Measurements from ENCODE around the gene ATXN10. TPM values are rescaled to one million over a fixed set of nuclear protein-coding genes. Genes with fewer than 3 reads are reported as not detected.

ATXN10 gene
- total RNA-seq, 1 experiment from 2014 or later = 303 TPM

- TF ChIP-seq CTCF (conservative IDR thresholded peaks at IDR 0.05) (no peak), EZH2 (IDR thresholded peaks at IDR 0.05; ENCODE audit: low read depth) (no peak)
- Histone ChIP-seq H3K4me3 (peak overlapping the region; percentile 50), H3F3A (ENCODE audit: insufficient read depth, low read depth) (peaks cover 26% of the 10 kb centered on the region), H2AFZ (peak overlapping the region; percentile 86), H3K9me3 (ENCODE audit: insufficient read depth, low read depth) (peaks cover 35% of the 10 kb centered on the region), H3K36me3 (ENCODE audit: low read depth) (peaks cover 27% of the 10 kb centered on the region), H3K9me2 (ENCODE audit: insufficient read depth) (no peaks in the 10 kb centered on the region), H3K4me1 (replicated peaks; ENCODE audit: insufficient read depth) (peaks cover 27% of the 10 kb centered on the region), H4K20me1 (ENCODE audit: insufficient read depth) (no peaks in the 10 kb centered on the region), H3K4me2 (peak overlapping the region; percentile 82), H3K79me2 (ENCODE audit: low read depth) (peaks cover 15% of the 10 kb centered on the region), H3K27ac (peak overlapping the region; percentile 91), H3K27me3 (ENCODE audit: insufficient read depth, low read depth) (no peaks in the 10 kb centered on the region)
- intact Hi-C loops (cut with micrococcal nuclease; ENCODE audit: unreplicated experiment) = loop anchor here (1.0 kb wide), 1 partner anchor 13 kb away; no protein-coding TSS in a partner anchor
- ChIA-PET CTCF (no interaction called here), POLR2A (ENCODE audit: unreplicated experiment) (interaction anchor here (0.5 to 0.6 kb wide), 4 partner anchors 14 to 457 kb away, joined by 3 to 5 read pairs (median 4); no protein-coding TSS in a partner anchor)
- BruUV-seq (replicated peaks) = no TSS peak
- DNase-seq = peak; percentile 88 to 97
Measured at GRCh38 chr22:45626198-45626651, 45.4 kb upstream of the ATXN10 start.

GRCh38 chr22:45627489-45628233 lies 44.0 kb upstream of the ATXN10 start:
- Histone ChIP-seq H3K27ac (peak overlapping the region; percentile 91; the same call in 1 of the 2 replicates), H3K36me3 (ENCODE audit: low read depth) (peaks cover 27% of the 10 kb centered on the region), H3F3A (ENCODE audit: insufficient read depth, low read depth) (peaks cover 12% of the 10 kb centered on the region), H3K4me3 (no peak overlapping the region), H3K9me3 (ENCODE audit: insufficient read depth, low read depth) (peaks cover 32% of the 10 kb centered on the region), H3K9me2 (ENCODE audit: insufficient read depth) (no peaks in the 10 kb centered on the region), H3K4me1 (replicated peaks; ENCODE audit: insufficient read depth) (peaks cover 27% of the 10 kb centered on the region), H3K79me2 (ENCODE audit: low read depth) (peaks cover 15% of the 10 kb centered on the region), H2AFZ (no peak overlapping the region), H3K27me3 (ENCODE audit: insufficient read depth, low read depth) (no peaks in the 10 kb centered on the region), H4K20me1 (ENCODE audit: insufficient read depth) (no peaks in the 10 kb centered on the region), H3K4me2 (no peak overlapping the region)
- intact Hi-C loops (cut with micrococcal nuclease; ENCODE audit: unreplicated experiment) = no loop called here
- no peak for TF ChIP-seq EZH2 (IDR thresholded peaks at IDR 0.05; ENCODE audit: low read depth)
- no peak for TF ChIP-seq CTCF (conservative IDR thresholded peaks at IDR 0.05)
- BruUV-seq (replicated peaks) = TSS peak; percentile 86
- ChIA-PET POLR2A (ENCODE audit: unreplicated experiment) (no interaction called here), CTCF (no interaction called here)
- DNase-seq = no peak

- no TSS peak for BruUV-seq (replicated peaks)
- H3K27ac ChIP-seq = no peak overlapping the region
- intact Hi-C loops (cut with micrococcal nuclease; ENCODE audit: unreplicated experiment) = no loop called here
- TF ChIP-seq CTCF (conservative IDR thresholded peaks at IDR 0.05) = no peak
- TF ChIP-seq EZH2 (IDR thresholded peaks at IDR 0.05; ENCODE audit: low read depth) = no peak
- CTCF ChIA-PET = no interaction called here
- no peak overlapping the region for H3K4me2 ChIP-seq
- H4K20me1 ChIP-seq (ENCODE audit: insufficient read depth) = no peaks in the 10 kb centered on the region
- POLR2A ChIA-PET (ENCODE audit: unreplicated experiment) = no interaction called here
- peaks cover 15% of the 10 kb centered on the region for H3K79me2 ChIP-seq (ENCODE audit: low read depth)
- H3K9me3 ChIP-seq (ENCODE audit: insufficient read depth, low read depth) = peaks cover 31% of the 10 kb centered on the region
- no peaks in the 10 kb centered on the region for H3K27me3 ChIP-seq (ENCODE audit: insufficient read depth, low read depth)
- peaks cover 27% of the 10 kb centered on the region for H3K4me1 ChIP-seq (replicated peaks; ENCODE audit: insufficient read depth)
- H2AFZ ChIP-seq = no peak overlapping the region
- H3K36me3 ChIP-seq (ENCODE audit: low read depth) = peaks cover 26% of the 10 kb centered on the region
- no peak for DNase-seq
- H3K4me3 ChIP-seq = no peak overlapping the region
- H3F3A ChIP-seq (ENCODE audit: insufficient read depth, low read depth) = peaks cover 11% of the 10 kb centered on the region
- no peaks in the 10 kb centered on the region for H3K9me2 ChIP-seq (ENCODE audit: insufficient read depth)
Measured at GRCh38 chr22:45628515-45628914, 43.1 kb upstream of the ATXN10 start.

Measured in PC-9 (cell line).